GM19240 (cell line): ENCODE measurements around the gene SOWAHC.
"Not testable (repeated sequence)": the region's sequence is repeated elsewhere in the genome, so short reads cannot be mapped to it uniquely, and the experiment has no call there.

Experiments
- DNase-seq: peaks from one replicate; pipeline ENCODE4 v3.0.0; 2011; ENCODE audit warnings: low spot score; ENCODE audit not compliant: insufficient read length

Gene SOWAHC

GRCh38 chr2:109613922-109614714 lies at the start of gene SOWAHC, which contains the start of gene SEPTIN10:
Gene SOWAHC, plus strand, starts transcription at chr2:109614364. Its CDS starts 126 bp downstream, at chr2:109614490.
Gene SEPTIN10, minus strand, starts transcription at chr2:109613966. Its CDS starts 139 bp downstream, at chr2:109613827.
- peak; percentile 57 for DNase-seq

GRCh38 chr2:109575373-109575772 lies 38.8 kb upstream of the SOWAHC start:
- no peak for DNase-seq

GRCh38 chr2:109577630-109578029 lies 36.5 kb upstream of the SOWAHC start:
- not testable (repeated sequence) for DNase-seq

- DNase-seq, result no peak
These were observed 31.0 kb upstream of the SOWAHC start for GRCh38 chr2:109582928-109583895.

- no peak for DNase-seq
These were observed 27.5 kb upstream of the SOWAHC start for GRCh38 chr2:109586687-109587086.

GRCh38 chr2:109591206-109591605 lies 23.0 kb upstream of the SOWAHC start:
- DNase-seq, result no peak

DNA sequence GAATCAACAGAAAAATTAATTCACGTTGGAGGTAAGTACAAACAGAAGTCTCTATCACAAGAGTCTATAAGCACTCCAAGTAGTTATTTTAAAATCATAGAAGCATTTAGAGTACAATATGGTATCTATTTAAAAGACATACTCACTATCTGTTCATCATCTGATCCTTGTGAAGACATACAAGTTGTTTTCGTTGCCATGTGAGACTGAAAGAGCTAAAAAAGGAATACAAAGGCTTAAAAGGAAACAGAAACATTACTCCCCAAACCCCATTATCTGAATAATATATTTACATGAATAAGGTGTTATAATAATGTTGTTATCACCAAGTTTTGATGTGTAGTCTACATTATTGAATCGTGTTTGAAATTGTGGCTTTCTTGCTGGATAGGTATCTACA lies 21.3 kb upstream of the SOWAHC start:
- no peak for DNase-seq

DNA sequence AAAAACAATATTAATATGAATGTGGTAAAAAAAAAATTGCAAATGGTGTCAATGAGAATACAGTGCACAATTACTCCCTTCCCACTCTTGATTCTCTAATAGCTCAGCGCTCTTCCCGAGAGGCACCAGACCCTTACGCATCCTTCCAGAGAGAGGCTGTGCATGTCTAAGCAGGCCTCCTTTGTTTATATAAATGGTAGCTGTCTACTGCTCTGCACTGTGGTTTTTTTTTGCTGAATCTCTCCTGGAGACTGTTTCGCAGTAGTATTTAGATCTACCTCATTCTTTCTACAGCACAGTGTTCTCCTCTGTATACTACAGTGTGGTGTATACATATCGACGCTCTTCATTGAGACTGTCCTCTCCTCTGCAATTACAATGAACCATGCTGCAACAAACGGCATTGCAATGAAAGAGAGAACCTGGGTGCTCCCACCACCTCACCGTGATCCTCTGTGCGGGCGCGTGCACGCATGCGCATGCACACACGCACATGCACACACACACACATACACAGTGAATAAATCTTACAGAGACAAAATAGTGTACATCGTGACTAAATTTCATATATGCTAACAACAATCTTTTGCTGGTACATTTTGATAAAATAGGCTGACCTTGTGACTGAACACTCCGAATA lies 19.8 kb upstream of the SOWAHC start:
- no peak for DNase-seq

DNA sequence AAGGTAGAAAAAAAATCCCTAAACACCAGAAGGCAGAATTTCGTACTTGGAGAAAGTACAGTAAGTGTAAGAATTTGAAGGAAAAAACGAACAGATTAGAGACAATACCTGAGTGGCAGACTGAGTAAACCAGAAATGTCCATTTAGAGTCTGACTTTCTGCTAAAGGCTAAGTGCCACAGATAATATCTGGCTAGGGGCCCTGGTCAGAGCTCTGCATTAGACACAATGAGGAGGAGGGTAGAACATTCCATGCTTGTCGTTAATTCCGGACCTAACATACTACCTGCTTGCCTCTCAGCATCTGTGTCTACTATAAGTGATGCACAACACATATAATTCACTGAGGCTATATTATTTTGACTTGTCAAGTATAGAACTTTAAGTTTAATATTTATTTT lies 18.5 kb upstream of the SOWAHC start:
- no peak for DNase-seq

GRCh38 chr2:109597283-109597682 lies 16.9 kb upstream of the SOWAHC start:
- DNase-seq, result no peak

DNA sequence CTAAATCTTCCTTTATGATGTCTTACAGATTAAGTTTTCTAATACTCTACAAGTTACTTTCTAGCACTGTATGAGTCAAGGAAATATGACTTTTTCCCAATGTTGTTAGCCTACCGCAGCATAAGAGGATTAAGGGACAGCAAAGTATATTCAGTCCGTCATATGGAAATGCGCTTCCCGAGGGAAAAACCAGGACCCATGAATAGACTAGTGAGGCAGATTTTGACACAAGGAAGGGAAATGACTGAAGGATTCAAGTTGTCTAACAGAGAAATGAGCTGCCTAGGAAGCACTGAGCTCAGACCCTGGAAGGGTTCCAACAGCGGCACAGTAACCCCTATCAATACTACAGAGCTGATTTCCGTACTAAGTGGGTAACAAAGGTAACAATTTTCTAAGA lies 12.4 kb upstream of the SOWAHC start:
- DNase-seq, result no peak

- no peak for DNase-seq
These were observed 11.5 kb upstream of the SOWAHC start for GRCh38 chr2:109602617-109603188.

- no peak for DNase-seq
These were observed 9.6 kb upstream of the SOWAHC start for GRCh38 chr2:109604597-109604996.

DNA sequence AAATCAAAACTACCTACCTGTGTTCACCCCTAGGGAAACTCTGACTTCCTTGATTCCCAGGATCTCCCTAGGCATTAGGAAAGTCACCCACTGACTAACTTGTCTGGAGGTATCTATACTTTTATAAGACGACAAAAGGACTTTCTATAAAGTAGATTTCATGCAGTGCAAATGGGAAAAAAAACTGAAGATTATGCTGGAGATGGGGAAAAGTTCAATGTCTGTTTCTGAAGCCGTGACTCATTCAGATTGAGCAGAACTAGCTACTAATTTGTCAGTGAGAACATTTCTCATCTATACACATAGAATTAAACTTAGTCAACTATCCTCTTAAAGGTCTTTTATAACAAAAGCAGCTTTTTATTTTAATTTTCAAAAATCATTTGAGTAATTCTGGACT lies 6.4 kb upstream of the SOWAHC start:
- DNase-seq, result no peak

GRCh38 chr2:109609352-109610024 lies 4.7 kb upstream of the SOWAHC start:
- DNase-seq, result no peak

DNA sequence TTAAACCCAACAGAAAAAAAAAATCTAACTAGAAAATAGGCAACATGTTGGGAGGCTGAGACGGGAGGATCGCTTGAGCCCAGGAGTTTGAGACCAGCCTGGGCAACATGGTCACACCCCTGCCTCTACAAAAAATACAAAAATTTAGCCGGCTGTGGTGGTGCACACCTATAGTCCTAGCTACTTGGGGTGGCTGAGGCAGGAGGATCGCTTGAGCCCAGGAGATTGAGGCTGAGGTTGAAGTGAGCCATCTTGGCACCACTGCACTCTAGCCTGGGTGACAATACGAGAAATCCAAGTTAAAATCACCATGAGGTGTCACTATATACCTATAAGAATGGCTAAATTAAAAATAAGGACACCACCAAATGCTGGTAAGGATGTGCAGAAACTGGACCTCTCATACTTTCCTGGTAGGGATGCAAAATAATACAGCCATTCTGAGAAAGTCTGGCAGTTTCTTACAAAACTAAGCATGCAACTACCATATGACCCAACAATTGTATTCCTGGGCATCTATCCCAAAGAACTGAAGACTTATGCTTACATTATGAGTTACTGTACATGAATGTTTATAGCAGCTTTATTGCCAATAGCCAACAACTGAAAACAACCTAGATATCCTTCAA lies 2.6 kb upstream of the SOWAHC start:
- DNase-seq, result no peak

DNA sequence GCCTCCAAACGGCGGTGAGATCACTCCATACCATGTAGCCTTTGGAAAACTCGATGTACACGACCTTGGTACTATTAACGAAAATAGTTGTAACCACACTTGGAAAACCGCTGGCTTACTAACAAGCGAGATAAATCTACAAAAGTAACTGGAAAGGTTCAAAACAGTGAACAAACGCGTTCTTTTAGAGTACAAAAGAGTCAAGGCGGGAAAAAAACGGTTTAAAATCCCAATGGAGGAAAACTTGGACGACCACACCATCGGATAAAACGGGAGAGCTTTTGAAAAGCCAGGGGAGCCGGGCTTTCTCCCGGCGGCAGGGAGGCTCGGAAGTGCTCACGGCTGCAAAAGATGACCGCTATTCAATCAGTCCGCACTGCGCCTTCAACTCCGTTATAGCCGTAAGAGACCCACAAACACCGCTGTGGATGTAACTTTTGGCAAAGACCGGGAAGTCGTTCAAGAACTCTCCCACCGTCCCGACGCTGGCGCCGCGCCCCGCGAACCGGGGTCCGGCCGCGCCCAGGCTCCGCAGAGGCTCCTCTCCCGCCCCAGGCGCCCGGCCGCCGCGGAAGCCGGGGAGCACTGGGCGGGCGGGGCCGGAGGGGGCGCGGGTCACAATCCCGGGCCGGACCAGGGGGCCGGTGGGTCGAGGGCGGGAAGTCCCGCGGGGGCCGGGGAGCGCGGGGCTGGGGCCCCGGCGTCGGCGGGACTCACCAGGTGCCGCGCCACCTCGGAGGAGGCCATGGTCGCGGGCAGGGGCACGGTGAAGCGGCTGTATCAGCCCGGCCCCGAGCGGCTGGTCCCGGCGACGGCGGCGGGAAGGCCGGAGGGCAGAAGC lies 863 bp upstream of the SOWAHC start:
- DNase-seq, result no peak

DNA sequence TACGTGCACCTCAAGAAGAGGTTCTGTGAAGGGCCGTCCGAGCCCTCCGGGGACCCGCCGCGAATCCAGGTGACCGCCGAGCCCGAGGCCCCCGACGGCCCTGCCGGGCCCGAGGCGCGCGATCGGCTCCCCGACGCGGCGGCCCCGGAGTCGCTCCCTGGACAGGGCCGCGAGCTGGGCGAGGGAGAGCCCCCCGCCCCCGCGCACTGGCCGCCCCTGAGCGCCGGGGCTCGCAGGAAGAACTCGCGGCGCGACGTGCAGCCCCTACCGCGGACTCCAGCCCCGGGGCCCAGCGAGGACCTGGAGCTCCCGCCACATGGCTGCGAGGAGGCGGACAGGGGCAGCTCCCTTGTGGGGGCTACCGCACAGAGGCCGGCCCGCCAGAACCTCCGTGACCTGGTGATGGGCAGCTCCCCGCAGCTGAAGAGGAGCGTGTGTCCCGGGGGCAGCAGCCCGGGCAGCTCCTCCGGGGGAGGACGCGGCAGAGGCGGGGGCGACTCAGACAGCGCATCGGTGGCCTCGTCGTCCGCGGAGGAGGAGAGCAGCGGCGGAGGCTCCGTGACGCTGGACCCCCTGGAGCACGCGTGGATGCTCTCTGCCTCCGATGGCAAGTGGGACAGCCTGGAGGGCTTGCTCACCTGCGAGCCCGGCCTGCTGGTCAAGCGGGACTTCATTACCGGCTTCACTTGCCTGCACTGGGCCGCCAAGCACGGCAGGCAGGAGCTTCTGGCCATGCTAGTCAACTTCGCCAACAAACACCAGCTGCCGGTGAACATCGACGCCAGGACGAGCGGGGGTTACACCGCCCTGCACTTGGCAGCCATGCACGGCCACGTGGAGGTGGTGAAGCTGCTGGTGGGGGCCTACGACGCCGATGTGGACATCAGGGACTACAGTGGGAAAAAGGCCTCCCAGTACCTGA lies 812 bp downstream of the SOWAHC start:
- no peak for DNase-seq
